GM18870 (cell line): Measurements from ENCODE around the gene CCR7.
"Not testable (repeated sequence)": the region's sequence is repeated elsewhere in the genome, so short reads cannot be mapped to it uniquely, and the experiment has no call there.

ENCODE experiments used
- ATAC-seq: cut with Tn5 transposase; IDR thresholded peaks from one replicate; pipeline ENCODE4 v1.9.1; 2021; ENCODE audit warnings: moderate library complexity; ENCODE audit not compliant: unreplicated experiment

Gene CCR7

GRCh38 chr17:40552806-40553693 lies 12.2 kb downstream of the CCR7 start:
- ATAC-seq: no peak

- no peak for ATAC-seq
Measured at GRCh38 chr17:40551879-40552768, 13.1 kb downstream of the CCR7 start.

DNA sequence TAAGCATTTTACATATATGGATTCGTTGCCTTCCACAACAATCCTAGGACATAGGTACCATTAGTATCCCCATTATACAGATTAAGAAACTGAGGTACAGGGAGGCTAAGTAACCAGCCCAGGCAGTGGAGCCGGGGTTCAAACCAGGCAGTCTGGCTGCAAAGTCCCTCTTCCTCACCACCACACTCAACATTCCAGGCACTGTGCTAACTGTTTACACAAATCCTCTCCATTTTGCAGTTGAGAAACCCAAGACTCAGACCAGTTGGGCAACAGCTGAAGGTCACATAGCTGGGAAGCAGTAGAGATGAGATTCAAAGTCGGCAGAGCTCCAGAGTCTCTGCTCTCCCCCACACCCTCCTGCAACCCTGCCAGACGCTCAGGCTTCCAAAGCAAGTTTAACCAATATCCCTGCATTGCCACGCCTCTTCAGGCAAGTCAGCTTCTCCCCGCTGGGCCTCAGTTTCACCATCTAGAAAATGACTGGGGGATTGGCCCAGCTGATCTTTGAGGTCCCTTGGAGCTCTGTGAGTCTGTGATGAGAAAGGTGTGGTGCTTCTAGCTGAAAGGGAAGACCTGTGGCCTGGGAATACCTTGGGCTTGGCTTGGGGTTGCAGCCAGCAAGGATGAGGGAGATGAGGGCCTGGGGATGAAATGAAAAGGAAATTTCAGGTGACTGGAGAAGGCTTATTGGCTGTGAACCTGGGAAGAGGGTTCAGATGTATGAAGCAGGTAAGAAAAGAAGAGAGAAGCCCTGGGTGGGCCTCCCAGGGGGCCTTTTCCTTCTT lies 14.0 kb downstream of the CCR7 start:
- no peak for ATAC-seq

DNA sequence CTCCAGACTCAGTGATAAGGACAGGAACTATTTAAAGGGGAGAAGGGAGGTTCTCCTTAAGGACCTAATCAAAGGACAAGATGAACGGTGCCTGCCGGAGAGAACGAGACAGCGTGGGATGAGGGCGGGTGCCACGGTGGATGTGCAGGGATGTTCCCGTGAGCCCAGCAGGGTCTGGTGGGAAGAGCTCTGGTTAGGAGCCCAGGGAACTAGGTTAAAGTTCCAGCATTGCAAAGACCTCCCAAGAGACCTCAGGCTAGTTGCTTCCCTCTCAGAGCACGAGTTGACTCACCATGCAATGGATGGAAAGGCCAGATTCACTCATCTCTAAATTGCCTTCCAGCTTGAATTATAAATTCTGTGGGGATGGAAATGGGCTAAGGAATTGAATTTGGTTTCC lies 14.7 kb downstream of the CCR7 start:
- no peak for ATAC-seq

- ATAC-seq: no peak
Measured at GRCh38 chr17:40548982-40549685, 16.1 kb downstream of the CCR7 start.

DNA sequence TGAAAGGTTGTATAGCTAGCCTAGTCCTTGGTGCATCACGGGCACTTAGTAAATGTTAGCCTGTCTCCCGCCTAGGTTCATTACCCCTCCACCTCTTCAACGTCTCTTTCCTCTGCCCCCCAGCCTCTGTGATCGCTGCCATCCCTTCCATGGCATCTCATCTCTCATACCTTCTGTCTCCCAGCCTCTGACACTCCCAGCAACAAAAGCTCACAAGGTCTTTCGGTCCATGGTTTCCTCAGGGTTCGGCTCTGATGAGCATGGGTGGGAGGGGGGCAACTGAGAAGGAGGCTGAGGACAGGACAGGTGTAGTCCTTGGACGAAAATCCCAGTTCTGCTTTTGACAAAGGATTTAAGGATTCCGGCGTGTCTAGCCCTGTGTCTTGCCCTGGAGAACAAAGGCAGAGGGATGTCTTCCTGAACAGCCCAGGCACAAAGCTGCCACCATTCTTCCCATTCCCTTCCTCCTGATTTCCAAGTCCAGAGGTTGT lies 16.7 kb downstream of the CCR7 start:
- ATAC-seq: no peak

DNA sequence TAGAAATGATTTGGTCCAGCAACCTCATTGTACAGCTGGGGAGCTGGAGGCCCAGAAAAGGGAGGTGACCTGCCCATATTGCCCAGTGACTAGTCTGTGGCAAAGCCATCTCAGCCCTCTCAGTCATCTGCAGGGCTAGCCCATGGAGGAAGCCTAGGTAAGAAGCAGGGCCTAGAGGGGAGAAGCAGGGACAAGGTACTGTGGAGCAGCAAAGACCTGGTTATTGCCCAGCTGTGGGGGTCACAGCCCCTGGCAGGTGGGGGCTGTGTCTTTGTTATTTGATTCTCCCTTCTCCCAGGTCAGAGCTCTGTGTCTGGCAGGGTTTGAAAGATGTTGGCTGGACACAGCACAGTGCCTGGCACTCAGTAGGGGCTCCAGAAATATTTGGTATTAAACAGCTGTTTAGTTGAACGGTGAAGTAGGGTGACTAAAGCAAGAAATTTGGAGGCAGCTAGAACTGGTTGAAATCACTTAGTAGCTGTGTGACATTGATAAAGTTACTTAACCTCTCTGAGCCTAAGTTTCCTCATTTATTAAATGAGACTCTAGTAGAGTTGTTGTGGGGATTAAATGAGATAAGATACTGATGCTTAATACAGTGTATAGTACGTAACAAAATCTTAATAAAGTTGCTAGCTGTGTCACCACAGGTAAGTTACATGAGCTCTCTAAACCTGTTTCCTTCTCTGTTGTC lies 17.3 kb downstream of the CCR7 start:
- ATAC-seq: no peak

GRCh38 chr17:40547079-40547784 lies 18.0 kb downstream of the CCR7 start:
- no peak for ATAC-seq

DNA sequence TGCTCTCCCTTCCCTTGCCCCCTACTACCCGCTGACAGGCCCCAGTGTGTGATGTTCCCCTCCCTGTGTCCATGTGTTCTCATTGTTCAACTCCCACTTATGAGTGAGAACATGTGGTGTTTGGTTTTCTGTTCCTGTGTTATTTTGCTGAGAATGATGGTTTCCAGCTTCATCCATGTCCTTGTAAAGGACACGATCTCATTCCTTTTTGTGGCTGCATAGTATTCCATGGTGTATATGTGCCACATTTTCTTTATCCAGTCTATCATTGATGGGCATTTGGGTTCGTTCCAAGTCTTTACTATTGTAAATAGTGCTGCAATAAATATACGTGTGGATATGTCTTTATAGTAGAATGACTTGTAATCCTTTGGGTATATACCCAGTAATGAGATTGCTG lies 18.8 kb downstream of the CCR7 start:
- ATAC-seq: not testable (repeated sequence)

GRCh38 chr17:40545660-40546059 lies 19.6 kb downstream of the CCR7 start:
- no peak for ATAC-seq

GRCh38 chr17:40542558-40543411 lies 22.5 kb downstream of the CCR7 start:
- peak; percentile 73 for ATAC-seq

DNA sequence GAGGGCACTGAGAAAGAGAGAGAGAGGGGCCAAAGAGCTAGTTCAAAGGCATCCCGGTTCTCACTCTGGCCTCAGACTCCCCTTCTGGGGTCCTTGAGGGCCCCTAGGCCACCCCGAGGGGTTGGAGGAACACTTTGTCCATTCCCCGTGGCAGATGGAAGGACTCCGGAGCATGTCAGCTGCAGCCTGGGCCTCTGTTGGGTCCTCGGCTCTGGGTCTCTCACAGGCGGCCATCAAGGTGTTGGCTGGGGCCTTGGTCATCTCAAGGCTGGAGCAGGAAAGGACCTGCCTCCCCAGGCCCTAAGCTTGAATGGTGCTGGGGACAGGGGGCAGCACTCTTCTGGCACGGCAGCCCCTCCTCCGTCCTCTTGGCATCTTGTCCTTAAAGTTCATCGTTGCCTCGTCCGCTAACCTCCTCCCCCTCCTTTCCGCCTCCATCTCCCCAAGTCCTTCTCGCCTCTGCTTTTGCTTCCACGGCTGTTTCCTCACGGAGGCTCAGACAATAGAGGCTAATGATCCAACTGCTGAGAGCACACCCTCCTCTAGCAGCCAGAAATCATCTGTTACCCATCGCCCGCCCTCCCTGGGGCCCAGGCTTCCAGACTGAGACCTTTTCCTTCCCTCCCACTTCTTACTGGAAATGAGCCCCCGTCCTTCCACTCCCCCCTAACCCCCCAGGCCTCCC lies 23.3 kb downstream of the CCR7 start:
- ATAC-seq: no peak

- ATAC-seq: no peak
Measured at GRCh38 chr17:40541060-40541872, 24.0 kb downstream of the CCR7 start.

GRCh38 chr17:40540448-40540847 lies 24.8 kb downstream of the CCR7 start:
- no peak for ATAC-seq

DNA sequence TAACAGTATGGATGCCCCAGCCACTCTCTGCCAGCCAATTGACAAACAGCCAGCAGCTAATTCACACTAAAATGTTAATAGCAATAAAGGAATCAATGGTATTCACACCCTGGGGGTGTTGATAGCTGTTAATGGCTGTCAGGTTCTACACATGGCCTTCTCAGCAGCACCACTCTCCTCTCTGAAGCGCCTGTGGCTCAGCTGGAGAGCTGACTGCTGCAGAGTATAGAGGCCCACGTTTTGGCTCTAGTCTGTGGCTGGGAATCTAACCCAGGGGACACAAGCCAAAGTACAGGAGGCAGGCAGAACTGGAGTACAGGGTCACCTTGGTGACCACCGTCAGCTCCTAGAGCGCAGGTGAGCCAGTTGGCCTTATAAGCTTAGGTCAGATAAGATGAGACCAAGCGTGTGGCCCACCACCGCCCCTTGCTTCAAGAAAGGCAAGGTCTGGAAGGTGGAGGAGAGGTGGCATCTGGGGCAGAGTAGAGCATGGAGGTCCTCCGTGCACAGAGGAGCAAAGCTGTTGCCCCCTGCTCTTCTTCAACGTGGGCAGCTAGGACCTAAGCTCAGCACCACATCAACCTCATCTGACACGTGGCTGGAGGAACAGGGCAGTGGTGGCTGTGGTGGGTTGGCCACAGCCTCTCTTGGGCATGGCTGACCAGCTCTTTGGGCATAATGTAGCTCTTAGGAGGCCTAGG lies 25.4 kb downstream of the CCR7 start:
- no peak for ATAC-seq
